Parathyroid adenoma (tissue), 2 donors: ENCODE data around the gene TIMM22.

ENCODE experiments used
- H2AFZ ChIP-seq: fragments of 300-600 bp; sonication (generic); one replicate; pipeline ENCODE4 v1.7.0; 2017; ENCODE audit warnings: antibody characterized with exemption, mild to moderate bottlenecking
- H3K27ac ChIP-seq: fragments of 300-600 bp; sonication (generic); one replicate; pipeline ENCODE4 v1.7.0; 2017
- H3K27me3 ChIP-seq: fragments of 300-600 bp; sonication (generic); one replicate; pipeline ENCODE4 v1.7.0; 2017; ENCODE audit warnings: low read length; ENCODE audit not compliant: control insufficient read depth, insufficient read depth
- H3K36me3 ChIP-seq: fragments of 300-600 bp; sonication (generic); one replicate; pipeline ENCODE4 v1.7.0; 2017; ENCODE audit warnings: low read length; ENCODE audit not compliant: control insufficient read depth, insufficient read depth
- H3K4me1 ChIP-seq: fragments of 300-600 bp; sonication (generic); one replicate; pipeline ENCODE4 v1.7.0; 2017; ENCODE audit warnings: control low read depth
- H3K4me2 ChIP-seq: fragments of 300-600 bp; sonication (generic); one replicate; pipeline ENCODE4 v1.7.0; 2017; ENCODE audit warnings: low read length
- H3K4me3 ChIP-seq: fragments of 300-600 bp; sonication (generic); one replicate; pipeline ENCODE4 v1.7.0; 2017; ENCODE audit warnings: low read depth, low read length
- H3K79me2 ChIP-seq: fragments of 300-600 bp; sonication (generic); one replicate; pipeline ENCODE4 v1.7.0; 2017; ENCODE audit warnings: control low read depth
- H3K9ac ChIP-seq: fragments of 300-600 bp; sonication (generic); one replicate; pipeline ENCODE4 v1.7.0; 2017; ENCODE audit warnings: mild to moderate bottlenecking
- H3K9me3 ChIP-seq: fragments of 300-600 bp; sonication (generic); one replicate; pipeline ENCODE4 v1.7.0; 2017; ENCODE audit warnings: low read length; ENCODE audit not compliant: control insufficient read depth
- CTCF ChIP-seq: fragments of 300-600 bp; sonication (generic); IDR thresholded peaks from one replicate; pipeline ENCODE4 v1.7.0; 2017; ENCODE audit warnings: antibody characterized with exemption, mild to moderate bottlenecking
- donor health status: primary hyperparathyroidism.

Gene TIMM22

GRCh38 chr17:958712-959451 is 38.0 kb upstream of the TIMM22 start:
- Histone ChIP-seq H2AFZ (no peak overlapping the region), H3K4me2 (no peak overlapping the region), H3K9ac (no peak overlapping the region), H3K4me1 (peaks cover 5% of the 10 kb centered on the region), H3K27ac (no peak overlapping the region), H3K79me2 (no peaks in the 10 kb centered on the region), H3K9me3 (no peaks in the 10 kb centered on the region), H3K27me3 (no peaks in the 10 kb centered on the region), H3K4me3 (no peak overlapping the region), H3K36me3 (no peaks in the 10 kb centered on the region)
- TF ChIP-seq CTCF: no peak

- no peak for TF ChIP-seq CTCF
- H3K4me1 ChIP-seq: peaks cover 5% of the 10 kb centered on the region
- H3K27me3 ChIP-seq: no peaks in the 10 kb centered on the region
- H3K4me2 ChIP-seq: no peak overlapping the region
- H3K9me3 ChIP-seq: no peaks in the 10 kb centered on the region
- H3K27ac ChIP-seq: no peak overlapping the region
- peaks cover 2% of the 10 kb centered on the region for H3K79me2 ChIP-seq
- H3K4me3 ChIP-seq: no peak overlapping the region
- no peak overlapping the region for H3K9ac ChIP-seq
- H3K36me3 ChIP-seq: no peaks in the 10 kb centered on the region
- H2AFZ ChIP-seq: no peak overlapping the region
Observed at GRCh38 chr17:962166-962565, 34.8 kb upstream of the TIMM22 start.

- Histone ChIP-seq H3K79me2 (peaks cover 2% of the 10 kb centered on the region), H3K27me3 (no peaks in the 10 kb centered on the region), H3K27ac (no peak overlapping the region), H2AFZ (no peak overlapping the region), H3K9me3 (no peaks in the 10 kb centered on the region), H3K4me2 (no peak overlapping the region), H3K36me3 (no peaks in the 10 kb centered on the region), H3K9ac (no peak overlapping the region), H3K4me1 (peaks cover 5% of the 10 kb centered on the region), H3K4me3 (no peak overlapping the region)
- no peak for TF ChIP-seq CTCF
Observed at GRCh38 chr17:962670-963069, 34.3 kb upstream of the TIMM22 start.

- H2AFZ ChIP-seq: no peak overlapping the region
- H3K27me3 ChIP-seq: no peaks in the 10 kb centered on the region
- H3K4me1 ChIP-seq: no peaks in the 10 kb centered on the region
- H3K4me2 ChIP-seq: no peak overlapping the region
- TF ChIP-seq CTCF: no peak
- H3K36me3 ChIP-seq: no peaks in the 10 kb centered on the region
- no peak overlapping the region for H3K27ac ChIP-seq
- H3K9ac ChIP-seq: no peak overlapping the region
- H3K4me3 ChIP-seq: no peak overlapping the region
- no peaks in the 10 kb centered on the region for H3K9me3 ChIP-seq
- peaks cover 2% of the 10 kb centered on the region for H3K79me2 ChIP-seq
Observed at GRCh38 chr17:964876-965275, 32.1 kb upstream of the TIMM22 start.
